Skeletal muscle satellite cell (primary cell): ENCODE measurements around the gene CLMP.
"Not testable (repeated sequence)": the region's sequence is repeated elsewhere in the genome, so short reads cannot be mapped to it uniquely, and the experiment has no call there.

Source experiments
- H3K27me3 ChIP-seq: 2 replicates; pipeline ENCODE4 v1.7.0; 2013; ENCODE audit warnings: low read length; ENCODE audit not compliant: control insufficient read depth, insufficient read depth
- H3K36me3 ChIP-seq: 2 replicates; pipeline ENCODE4 v1.7.0; 2013; ENCODE audit warnings: mild to moderate bottlenecking, control low read depth, low read length; ENCODE audit not compliant: insufficient read depth
- H3K4me1 ChIP-seq: 2 replicates; pipeline ENCODE4 v1.7.0; 2013; ENCODE audit warnings: low read length; ENCODE audit not compliant: control insufficient read depth, insufficient read depth
- H3K4me2 ChIP-seq: 2 replicates; pipeline ENCODE4 v1.7.0; 2013; ENCODE audit warnings: mild to moderate bottlenecking, low read length
- H3K4me3 ChIP-seq: 2 replicates; pipeline ENCODE4 v1.7.0; 2013; ENCODE audit warnings: low read length
- H3K9ac ChIP-seq: 2 replicates; pipeline ENCODE4 v1.7.0; 2013; ENCODE audit warnings: mild to moderate bottlenecking, low read depth, low read length, moderate library complexity
- H3K9me3 ChIP-seq: replicated peaks from 2 replicates; pipeline ENCODE4 v1.7.0; 2013; ENCODE audit warnings: mild to moderate bottlenecking, control low read depth, low read length

The CLMP gene

DNA sequence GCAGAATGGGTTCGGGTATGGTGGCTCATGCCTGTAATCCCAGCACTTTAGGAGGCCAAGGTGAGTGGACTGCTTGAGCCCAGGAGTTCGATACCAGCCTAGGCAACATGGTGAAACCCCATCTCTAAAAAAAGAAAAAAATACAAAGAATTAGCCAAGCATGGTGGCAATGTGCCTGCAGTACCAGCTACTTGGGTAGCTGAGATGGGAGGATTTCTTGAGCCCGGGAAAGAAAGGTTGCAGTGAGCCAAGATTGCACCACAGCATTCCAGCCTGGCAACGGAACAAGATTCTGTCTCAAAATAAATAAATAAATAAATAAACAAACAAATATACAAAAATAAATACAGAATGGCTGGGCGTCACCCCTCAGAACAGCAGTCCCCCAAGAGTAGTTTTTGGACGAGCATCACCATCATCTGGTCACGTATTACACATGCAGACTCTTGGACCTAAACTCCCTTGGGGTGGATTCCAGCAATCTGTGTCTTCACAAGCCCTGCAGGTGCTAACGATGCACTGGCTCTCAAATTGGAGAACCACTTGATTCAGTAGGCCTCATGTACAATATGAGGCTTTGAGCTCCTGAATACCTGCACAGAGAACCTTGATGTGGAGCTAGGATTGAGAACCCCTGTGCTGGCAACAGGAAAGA lies 33.5 kb downstream of the CLMP start:
- H3K27me3 ChIP-seq = no peaks in the 10 kb centered on the region
- H3K4me1 ChIP-seq = peaks cover 47% of the 10 kb centered on the region
- peaks cover 54% of the 10 kb centered on the region for H3K36me3 ChIP-seq
- H3K9ac ChIP-seq = no peak overlapping the region
- no peak overlapping the region for H3K4me2 ChIP-seq
- no peaks in the 10 kb centered on the region for H3K9me3 ChIP-seq
- H3K4me3 ChIP-seq = no peak overlapping the region

- no peak overlapping the region for H3K9ac ChIP-seq
- H3K4me3 ChIP-seq = no peak overlapping the region
- no peaks in the 10 kb centered on the region for H3K9me3 ChIP-seq
- no peaks in the 10 kb centered on the region for H3K27me3 ChIP-seq
- H3K4me1 ChIP-seq = peaks cover 43% of the 10 kb centered on the region
- peak overlapping the region; percentile 38 for H3K4me2 ChIP-seq
- peaks cover 60% of the 10 kb centered on the region for H3K36me3 ChIP-seq
Measured at GRCh38 chr11:123159183-123159857, 35.7 kb downstream of the CLMP start.

DNA sequence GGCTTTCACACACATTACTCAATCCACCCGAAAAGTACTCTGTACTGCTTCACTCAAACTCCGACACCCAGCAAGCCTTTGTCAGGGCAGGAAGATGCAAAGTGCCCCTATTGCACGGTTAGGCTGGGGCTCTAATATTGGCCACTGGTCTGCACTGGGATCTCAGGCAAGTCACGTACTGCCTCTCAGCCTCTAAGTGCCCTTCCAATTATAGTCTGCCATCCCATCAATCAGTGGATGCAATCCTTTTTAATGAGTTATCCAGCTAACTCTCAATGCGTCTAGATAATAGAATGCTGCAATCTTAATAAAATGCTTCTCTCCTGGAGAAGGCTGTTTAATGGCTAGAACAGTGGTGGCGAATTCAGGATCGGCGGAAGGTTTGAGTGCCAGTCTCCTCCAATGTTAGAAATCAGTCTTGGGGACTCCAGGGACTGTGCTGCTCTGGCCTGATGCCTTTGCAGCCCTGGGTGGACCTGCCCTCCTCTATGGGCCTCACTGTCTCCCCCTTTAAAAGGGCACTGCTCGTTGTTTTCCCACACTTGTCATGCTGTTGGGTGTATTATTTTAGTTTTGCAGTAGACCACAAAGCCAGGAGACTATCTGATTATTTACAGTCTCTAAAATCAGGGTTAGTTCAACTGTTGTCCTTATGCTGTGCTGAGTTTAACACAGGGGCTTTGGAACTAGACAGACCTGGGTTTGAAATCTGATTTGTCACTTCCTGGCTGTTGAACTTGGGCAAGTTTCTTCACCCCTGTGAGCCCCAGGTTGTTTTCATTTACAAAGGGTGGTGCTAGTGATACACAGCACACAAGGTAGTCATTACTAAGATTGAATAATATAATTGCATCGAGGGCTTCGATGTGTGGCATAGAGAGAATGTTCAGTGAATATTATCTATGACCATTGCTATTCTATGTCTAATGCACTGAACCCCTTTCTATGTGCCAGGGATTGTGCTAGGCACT lies 36.7 kb downstream of the CLMP start:
- Histone ChIP-seq H3K4me3 (no peak overlapping the region), H3K9me3 (no peaks in the 10 kb centered on the region), H3K36me3 (peaks cover 60% of the 10 kb centered on the region), H3K9ac (peak overlapping the region; percentile 28), H3K27me3 (no peaks in the 10 kb centered on the region), H3K4me1 (peaks cover 43% of the 10 kb centered on the region), H3K4me2 (peak overlapping the region; percentile 38)

GRCh38 chr11:123152951-123153350 lies 42.1 kb downstream of the CLMP start:
- H3K36me3 ChIP-seq = peaks cover 57% of the 10 kb centered on the region
- H3K9ac ChIP-seq = no peak overlapping the region
- H3K27me3 ChIP-seq = no peaks in the 10 kb centered on the region
- no peaks in the 10 kb centered on the region for H3K9me3 ChIP-seq
- H3K4me2 ChIP-seq = no peak overlapping the region
- no peak overlapping the region for H3K4me3 ChIP-seq
- peaks cover 4% of the 10 kb centered on the region for H3K4me1 ChIP-seq

- H3K4me2 ChIP-seq, H3K27me3 ChIP-seq, H3K9ac ChIP-seq, H3K4me3 ChIP-seq, H3K9me3 ChIP-seq, H3K4me1 ChIP-seq: not testable (repeated sequence)
- peaks cover 56% of the 10 kb centered on the region for H3K36me3 ChIP-seq
Measured at GRCh38 chr11:123152346-123152745, 42.7 kb downstream of the CLMP start.

DNA sequence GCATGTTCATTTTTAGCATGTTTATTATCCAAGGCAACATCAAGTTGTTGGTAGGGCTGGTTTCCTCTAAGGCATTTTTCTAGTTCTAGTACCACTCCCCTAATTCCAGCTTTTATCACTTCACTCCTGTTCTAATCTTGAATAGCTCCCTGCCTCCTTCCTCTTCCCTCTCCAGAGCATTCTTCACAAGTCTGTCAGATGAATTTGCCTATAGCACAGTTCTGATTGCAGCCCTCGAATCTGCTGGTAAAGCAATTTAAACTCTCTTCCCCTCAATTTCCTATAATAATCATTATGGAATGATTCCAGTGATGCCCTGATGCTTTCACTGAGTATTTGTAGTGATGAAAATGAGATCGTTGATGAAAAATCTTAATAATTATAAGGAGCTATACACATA lies 43.3 kb downstream of the CLMP start:
- H3K9ac ChIP-seq = no peak overlapping the region

DNA sequence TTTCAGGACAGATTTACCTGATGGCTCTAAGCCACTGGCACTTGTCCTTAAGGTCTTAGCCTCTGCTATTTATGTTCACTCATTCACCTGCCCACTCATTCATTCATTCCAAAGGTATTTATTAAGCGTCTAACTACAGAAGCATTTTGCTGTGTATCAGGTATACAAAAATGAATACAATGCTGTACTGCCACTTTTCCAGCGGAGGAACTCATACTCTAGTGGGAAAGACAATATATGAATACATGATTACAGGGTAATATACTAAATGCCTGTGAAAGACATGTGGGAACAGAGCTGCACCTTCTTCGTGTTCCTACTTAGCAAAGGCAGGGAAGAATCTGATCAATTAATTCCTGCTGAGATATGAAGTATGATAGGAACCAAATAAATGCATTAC lies 43.7 kb downstream of the CLMP start:
- peaks cover 51% of the 10 kb centered on the region for H3K36me3 ChIP-seq
- no peak overlapping the region for H3K4me2 ChIP-seq
- H3K27me3 ChIP-seq = no peaks in the 10 kb centered on the region
- no peaks in the 10 kb centered on the region for H3K9me3 ChIP-seq
- H3K4me3 ChIP-seq = no peak overlapping the region
- peaks cover 8% of the 10 kb centered on the region for H3K4me1 ChIP-seq
- no peak overlapping the region for H3K9ac ChIP-seq

More for the DNA sequence above, 43.3 kb downstream of the CLMP start:
- Histone ChIP-seq H3K4me1 (peaks cover 4% of the 10 kb centered on the region), H3K9me3 (no peaks in the 10 kb centered on the region), H3K4me2 (no peak overlapping the region), H3K27me3 (no peaks in the 10 kb centered on the region), H3K36me3 (peaks cover 51% of the 10 kb centered on the region), H3K4me3 (no peak overlapping the region)

DNA sequence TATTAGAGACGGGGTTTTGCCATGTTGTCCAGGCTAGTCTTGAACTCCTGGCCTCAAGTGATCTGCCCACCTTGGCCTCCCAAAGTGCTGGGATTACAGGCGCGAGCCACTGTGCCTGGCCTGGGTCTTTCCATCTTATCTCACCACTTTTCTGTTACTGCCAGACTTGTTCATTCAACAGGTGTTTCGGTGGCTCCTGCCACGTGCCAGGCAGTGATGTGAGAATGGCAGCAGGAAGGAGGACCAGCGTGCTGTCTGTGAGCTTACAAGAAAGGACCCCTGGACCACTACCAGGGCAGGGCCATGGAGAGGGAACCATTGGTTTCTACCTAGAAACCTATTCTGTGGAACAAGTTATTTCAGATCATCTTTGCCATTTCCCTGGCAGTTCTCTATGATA lies 44.2 kb downstream of the CLMP start:
- H3K4me1 ChIP-seq = peaks cover 13% of the 10 kb centered on the region
- no peak overlapping the region for H3K4me3 ChIP-seq
- peaks cover 52% of the 10 kb centered on the region for H3K36me3 ChIP-seq
- no peaks in the 10 kb centered on the region for H3K9me3 ChIP-seq
- no peak overlapping the region for H3K9ac ChIP-seq
- H3K27me3 ChIP-seq = no peaks in the 10 kb centered on the region
- H3K4me2 ChIP-seq = no peak overlapping the region

GRCh38 chr11:123148965-123149364 lies 46.1 kb downstream of the CLMP start:
- no peaks in the 10 kb centered on the region for H3K27me3 ChIP-seq
- H3K4me2 ChIP-seq = no peak overlapping the region
- no peak overlapping the region for H3K9ac ChIP-seq
- peaks cover 37% of the 10 kb centered on the region for H3K36me3 ChIP-seq
- no peak overlapping the region for H3K4me3 ChIP-seq
- H3K4me1 ChIP-seq = peaks cover 27% of the 10 kb centered on the region
- no peaks in the 10 kb centered on the region for H3K9me3 ChIP-seq

- Histone ChIP-seq H3K4me2 (peak overlapping the region; percentile 73), H3K36me3 (peaks cover 38% of the 10 kb centered on the region), H3K9me3 (no peaks in the 10 kb centered on the region), H3K9ac (peak overlapping the region; percentile 77), H3K4me3 (peak overlapping the region; percentile 25), H3K27me3 (no peaks in the 10 kb centered on the region), H3K4me1 (peaks cover 40% of the 10 kb centered on the region)
Measured at GRCh38 chr11:123145661-123146060, 49.4 kb downstream of the CLMP start.

DNA sequence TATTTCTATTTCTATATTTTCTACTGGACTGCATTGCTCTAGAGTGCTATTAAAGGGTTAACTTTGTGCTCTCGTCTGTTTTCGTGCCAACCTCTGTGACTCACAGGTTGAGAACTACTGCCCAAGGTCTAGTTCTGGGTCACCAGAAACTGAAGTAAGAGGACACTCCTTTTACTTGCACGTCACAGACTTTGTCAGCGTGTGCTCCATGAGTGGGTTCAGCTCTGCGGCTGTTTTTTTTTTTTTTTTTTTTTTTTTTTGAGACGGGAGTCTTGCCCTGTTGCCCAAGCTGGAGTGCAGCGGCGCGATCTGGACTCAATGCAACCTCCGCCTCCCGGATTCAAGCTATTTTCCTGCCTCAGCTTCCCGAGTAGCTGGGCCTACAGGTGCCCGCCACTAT lies 49.8 kb downstream of the CLMP start:
- peaks cover 40% of the 10 kb centered on the region for H3K4me1 ChIP-seq
- H3K4me2 ChIP-seq = peak overlapping the region; percentile 73
- H3K4me3 ChIP-seq = peak overlapping the region; percentile 25
- no peaks in the 10 kb centered on the region for H3K27me3 ChIP-seq
- peaks cover 38% of the 10 kb centered on the region for H3K36me3 ChIP-seq
- H3K9ac ChIP-seq = peak overlapping the region; percentile 77
- H3K9me3 ChIP-seq = no peaks in the 10 kb centered on the region
